Stimulated activated effector memory CD8-positive, alpha-beta T cell treated with anti-CD3 and anti-CD28 coated beads, Interleukin-12 subunit alpha, Interleukin-12 subunit beta, amount 100 ng/mL, for 72 hours (primary cell): ENCODE results near the gene ABLIM2.

Experiments used
- ATAC-seq: fragments of 150-1000 bp; cut with Tn5 transposase; 2 replicates; pipeline ENCODE4 v1.10.0; 2021
- DNase-seq, 2 donors: peaks; one replicate each; pipeline ENCODE4 v3.0.0; 2021 to 2022; ENCODE audit warnings: low spot score in 2 of 2
- H3K27ac Mint-ChIP-seq: one replicate; pipeline ENCODE4 v1.8.0; 2022; ENCODE audit warnings: mild to moderate bottlenecking, mixed read lengths
- H3K36me3 Mint-ChIP-seq: one replicate; pipeline ENCODE4 v1.8.0; 2022; ENCODE audit warnings: mild to moderate bottlenecking, mixed read lengths
- H3K4me1 Mint-ChIP-seq: one replicate; pipeline ENCODE4 v1.8.0; 2022; ENCODE audit warnings: mixed read lengths
- H3K4me3 Mint-ChIP-seq: one replicate; pipeline ENCODE4 v1.8.0; 2022; ENCODE audit warnings: mild to moderate bottlenecking, mixed read lengths
- H3K9me3 Mint-ChIP-seq: one replicate; pipeline ENCODE4 v1.8.0; 2022; ENCODE audit warnings: mixed read lengths

The ABLIM2 gene

GRCh38 chr4:8117278-8117682, 41.3 kb downstream of the ABLIM2 start:
- H3K9me3 Mint-ChIP-seq, result no peaks in the 10 kb centered on the region
- peak; percentile 36 for ATAC-seq
- no peak overlapping the region for H3K27ac Mint-ChIP-seq
- peak in 1 of 2 donors; percentile 60 for DNase-seq
- no peaks in the 10 kb centered on the region for H3K36me3 Mint-ChIP-seq
- no peak overlapping the region for H3K4me3 Mint-ChIP-seq
- peaks cover 44% of the 10 kb centered on the region for H3K4me1 Mint-ChIP-seq

GRCh38 chr4:8115916-8116315, 42.7 kb downstream of the ABLIM2 start:
- no peaks in the 10 kb centered on the region for H3K9me3 Mint-ChIP-seq
- no peaks in the 10 kb centered on the region for H3K36me3 Mint-ChIP-seq
- peak overlapping the region; percentile 77 for H3K27ac Mint-ChIP-seq
- DNase-seq (no peak), ATAC-seq (peak; percentile 70)
- peak overlapping the region; percentile 26 for H3K4me3 Mint-ChIP-seq
- H3K4me1 Mint-ChIP-seq, result peaks cover 42% of the 10 kb centered on the region

- no peaks in the 10 kb centered on the region for H3K9me3 Mint-ChIP-seq
- DNase-seq (no peak), ATAC-seq (no peak)
- H3K27ac Mint-ChIP-seq, result peak overlapping the region; percentile 77
- H3K36me3 Mint-ChIP-seq, result no peaks in the 10 kb centered on the region
- H3K4me3 Mint-ChIP-seq, result no peak overlapping the region
- peaks cover 42% of the 10 kb centered on the region for H3K4me1 Mint-ChIP-seq
Measured at GRCh38 chr4:8115203-8115520, 43.5 kb downstream of the ABLIM2 start.

- Mint-ChIP-seq H3K4me3 (no peak overlapping the region), H3K36me3 (no peaks in the 10 kb centered on the region), H3K9me3 (no peaks in the 10 kb centered on the region), H3K4me1 (peaks cover 42% of the 10 kb centered on the region), H3K27ac (no peak overlapping the region)
- DNase-seq (no peak), ATAC-seq (no peak)
Measured at GRCh38 chr4:8114456-8115202, 44.0 kb downstream of the ABLIM2 start.

- ATAC-seq, result no peak
- Mint-ChIP-seq H3K36me3 (no peaks in the 10 kb centered on the region), H3K9me3 (no peaks in the 10 kb centered on the region), H3K27ac (peak overlapping the region; percentile 14), H3K4me1 (peaks cover 42% of the 10 kb centered on the region), H3K4me3 (no peak overlapping the region)
- no peak for DNase-seq
Measured at GRCh38 chr4:8113611-8114377, 44.8 kb downstream of the ABLIM2 start.

GRCh38 chr4:8112672-8113071, 45.9 kb downstream of the ABLIM2 start:
- Mint-ChIP-seq H3K4me1 (peaks cover 41% of the 10 kb centered on the region), H3K36me3 (no peaks in the 10 kb centered on the region), H3K9me3 (no peaks in the 10 kb centered on the region), H3K27ac (no peak overlapping the region), H3K4me3 (no peak overlapping the region)
- no peak for ATAC-seq
- no peak for DNase-seq

- DNase-seq (no peak), ATAC-seq (no peak)
- Mint-ChIP-seq H3K4me3 (no peak overlapping the region), H3K36me3 (no peaks in the 10 kb centered on the region), H3K9me3 (no peaks in the 10 kb centered on the region), H3K27ac (no peak overlapping the region), H3K4me1 (peaks cover 35% of the 10 kb centered on the region)
Measured at GRCh38 chr4:8112036-8112576, 46.5 kb downstream of the ABLIM2 start.

GRCh38 chr4:8110071-8110986, 48.3 kb downstream of the ABLIM2 start:
- no peak for ATAC-seq

GRCh38 chr4:8109406-8110065, 49.1 kb downstream of the ABLIM2 start:
- ATAC-seq (no peak), DNase-seq (no peak)
- Mint-ChIP-seq H3K27ac (no peak overlapping the region), H3K4me1 (peaks cover 12% of the 10 kb centered on the region), H3K9me3 (no peaks in the 10 kb centered on the region), H3K36me3 (no peaks in the 10 kb centered on the region), H3K4me3 (no peak overlapping the region)

More at GRCh38 chr4:8110071-8110986, 48.3 kb downstream of the ABLIM2 start:
- no peak overlapping the region for H3K27ac Mint-ChIP-seq
- no peaks in the 10 kb centered on the region for H3K36me3 Mint-ChIP-seq
- no peak for DNase-seq
- H3K4me1 Mint-ChIP-seq, result peaks cover 17% of the 10 kb centered on the region
- no peak overlapping the region for H3K4me3 Mint-ChIP-seq
- no peaks in the 10 kb centered on the region for H3K9me3 Mint-ChIP-seq

GRCh38 chr4:8108991-8109390, 49.6 kb downstream of the ABLIM2 start:
- ATAC-seq, result no peak
- no peaks in the 10 kb centered on the region for H3K36me3 Mint-ChIP-seq
- no peak overlapping the region for H3K4me3 Mint-ChIP-seq
- H3K9me3 Mint-ChIP-seq, result no peaks in the 10 kb centered on the region
- H3K27ac Mint-ChIP-seq, result no peak overlapping the region
- DNase-seq, result no peak
- peaks cover 7% of the 10 kb centered on the region for H3K4me1 Mint-ChIP-seq

- Mint-ChIP-seq H3K36me3 (no peaks in the 10 kb centered on the region), H3K27ac (no peak overlapping the region), H3K9me3 (no peaks in the 10 kb centered on the region), H3K4me1 (no peaks in the 10 kb centered on the region), H3K4me3 (no peak overlapping the region)
- DNase-seq (no peak), ATAC-seq (no peak)
Measured at GRCh38 chr4:8108261-8108660, 50.4 kb downstream of the ABLIM2 start.

- no peak for DNase-seq
- Mint-ChIP-seq H3K4me1 (no peaks in the 10 kb centered on the region), H3K9me3 (no peaks in the 10 kb centered on the region), H3K36me3 (no peaks in the 10 kb centered on the region), H3K4me3 (no peak overlapping the region), H3K27ac (no peak overlapping the region)
- no peak for ATAC-seq
Measured at GRCh38 chr4:8107146-8107657, 51.4 kb downstream of the ABLIM2 start.

GRCh38 chr4:8106451-8107025, 52.1 kb downstream of the ABLIM2 start:
- DNase-seq (no peak), ATAC-seq (no peak)
- Mint-ChIP-seq H3K36me3 (no peaks in the 10 kb centered on the region), H3K27ac (no peak overlapping the region), H3K9me3 (no peaks in the 10 kb centered on the region), H3K4me1 (no peaks in the 10 kb centered on the region), H3K4me3 (no peak overlapping the region)

- no peak overlapping the region for H3K27ac Mint-ChIP-seq
- ATAC-seq (no peak), DNase-seq (no peak)
- H3K9me3 Mint-ChIP-seq, result no peaks in the 10 kb centered on the region
- H3K4me1 Mint-ChIP-seq, result no peaks in the 10 kb centered on the region
- H3K36me3 Mint-ChIP-seq, result no peaks in the 10 kb centered on the region
- H3K4me3 Mint-ChIP-seq, result no peak overlapping the region
Measured at GRCh38 chr4:8105306-8106100, 53.1 kb downstream of the ABLIM2 start.
